ENCODE results near the gene STMP1. TPM values are rescaled to one million over a fixed set of nuclear protein-coding genes. Genes with fewer than 3 reads are reported as not detected.

STMP1 gene
- 10 to 100 TPM in 3 of 4 donors, 1 to 10 TPM in 1; 7.7 to 19.9 (median 11.8) TPM for total RNA-seq

GRCh38 chr7:135662373-135663114 lies at the start of gene STMP1:
Gene STMP1 (plus strand): TSS chr7:135662514.
- no peaks in the 10 kb centered on the region for H3K36me3 ChIP-seq
- in situ Hi-C loops (cut with MboI; ENCODE audit: low sequenced_read_pairs in 4 of 4): loop anchor here in 2 of 4 donors (10.0 to 25.0 kb wide), 2 partner anchors 312 to 350 kb away; partner anchors contain the start of gene MTPN (in 1 of the 2)
- no peaks in the 10 kb centered on the region for H3K9me3 ChIP-seq
- ATAC-seq: peak; percentile 93 to 94
- peak; percentile 93 to 95 for DNase-seq
- H3K4me1 ChIP-seq: peaks cover 35 to 47% of the 10 kb centered on the region in 2 donors
- H3K27ac ChIP-seq: peak within 1 kb of the TSS; percentile 91 to 99 (median 94)
- H3K27me3 ChIP-seq: no peaks in the 10 kb centered on the region
- peak within 1 kb of the TSS; percentile 81 to 100 (median 90) for H3K4me3 ChIP-seq
- peak in 2 of 5 experiments; percentile 87 to 91 for TF ChIP-seq CTCF (IDR thresholded peaks at IDR 0.05 in 4 of 5, conservative IDR thresholded peaks at IDR 0.05 in 1 of 5)
- peak; percentile 90 to 93 for TF ChIP-seq POLR2A (IDR thresholded peaks at IDR 0.05)
- intact Hi-C loops (cut with DNase I; ENCODE audit: low total_unique reads): loop anchor here (1.0 to 5.0 kb wide), 5 partner anchors 134 to 1345 kb away; partner anchors contain the start of genes CNOT4, MTPN and SLC35B4

- TF ChIP-seq POLR2A (IDR thresholded peaks at IDR 0.05) (no peak), CTCF (IDR thresholded peaks at IDR 0.05 in 4 of 5, conservative IDR thresholded peaks at IDR 0.05 in 1 of 5) (no peak)
- no peaks in the 10 kb centered on the region for H3K4me1 ChIP-seq
- DNase-seq: no peak
- intact Hi-C loops (cut with DNase I; ENCODE audit: low total_unique reads): no loop called here
- H3K27ac ChIP-seq: no peak overlapping the region
- no peak overlapping the region for H3K4me3 ChIP-seq
- H3K36me3 ChIP-seq: peaks cover 3 to 58% of the 10 kb centered on the region in 2 donors
- no peaks in the 10 kb centered on the region for H3K9me3 ChIP-seq
- in situ Hi-C loops (cut with MboI; ENCODE audit: low sequenced_read_pairs in 4 of 4): no loop called here
- H3K27me3 ChIP-seq: no peaks in the 10 kb centered on the region
- ATAC-seq: no peak
Observed at GRCh38 chr7:135616136-135616535, 46.2 kb upstream of the STMP1 start.

- intact Hi-C loops (cut with DNase I; ENCODE audit: low total_unique reads): no loop called here
- Histone ChIP-seq H3K27me3 (no peaks in the 10 kb centered on the region), H3K36me3 (peaks cover 3 to 64% of the 10 kb centered on the region in 2 donors), H3K4me1 (no peaks in the 10 kb centered on the region), H3K4me3 (no peak overlapping the region), H3K27ac (no peak overlapping the region), H3K9me3 (no peaks in the 10 kb centered on the region)
- in situ Hi-C loops (cut with MboI; ENCODE audit: low sequenced_read_pairs in 4 of 4): no loop called here
- no peak for TF ChIP-seq CTCF (IDR thresholded peaks at IDR 0.05 in 4 of 5, conservative IDR thresholded peaks at IDR 0.05 in 1 of 5)
- TF ChIP-seq POLR2A (IDR thresholded peaks at IDR 0.05): no peak
- DNase-seq (no peak), ATAC-seq (no peak)
Observed at GRCh38 chr7:135617781-135618180, 44.5 kb upstream of the STMP1 start.

GRCh38 chr7:135618510-135618909 lies 43.8 kb upstream of the STMP1 start:
- H3K36me3 ChIP-seq: peaks cover 3 to 70% of the 10 kb centered on the region in 2 donors
- intact Hi-C loops (cut with DNase I; ENCODE audit: low total_unique reads): no loop called here
- ATAC-seq: no peak

More at GRCh38 chr7:135618510-135618909, 43.8 kb upstream of the STMP1 start:
- Histone ChIP-seq H3K4me3 (no peak overlapping the region), H3K27ac (no peak overlapping the region), H3K9me3 (no peaks in the 10 kb centered on the region), H3K4me1 (no peaks in the 10 kb centered on the region), H3K27me3 (no peaks in the 10 kb centered on the region)
- no peak for DNase-seq
- no peak for TF ChIP-seq CTCF (IDR thresholded peaks at IDR 0.05 in 4 of 5, conservative IDR thresholded peaks at IDR 0.05 in 1 of 5)
- TF ChIP-seq POLR2A (IDR thresholded peaks at IDR 0.05): no peak
- in situ Hi-C loops (cut with MboI; ENCODE audit: low sequenced_read_pairs in 4 of 4): no loop called here
